CD14-positive monocyte (primary cell): ENCODE results near the gene MAIP1. TPM values are rescaled to one million over a fixed set of nuclear protein-coding genes. Genes with fewer than 3 reads are reported as not detected.

Experiments used
- DNase-seq, 3 donors: peaks; one replicate each; pipeline ENCODE4 v3.0.0-alpha.2; 2011 to 2022
- H2AFZ ChIP-seq: 2 replicates; pipeline ENCODE4 v1.6.0; 2012; ENCODE audit warnings: mild to moderate bottlenecking, low read depth, low read length, inconsistent platforms; ENCODE audit not compliant: insufficient read depth, poor library complexity, severe bottlenecking
- H3K27ac ChIP-seq, 2 donors: 1 replicate in 1 of 2; 2 replicates in 1 of 2; pipeline ENCODE4 v1.5.1; 2012 to 2013; ENCODE audit warnings: low read length in 2 of 2, control low read depth in 1 of 2, inconsistent platforms in 1 of 2, low read depth in 1 of 2, mild to moderate bottlenecking in 1 of 2
- H3K27me3 ChIP-seq, 2 donors: one replicate each; pipeline versions ENCODE4 v1.6.0 to v1.6.1; 2011 to 2013; ENCODE audit warnings: low read length in 2 of 2; ENCODE audit not compliant: control insufficient read depth in 2 of 2, insufficient read depth in 2 of 2
- H3K36me3 ChIP-seq, 2 donors: replicated peaks in 1 of 2; 1 replicate in 1 of 2; 2 replicates in 1 of 2; pipeline versions ENCODE4 v1.5.1 to v1.6.1; 2012 to 2013; ENCODE audit warnings: low read length in 2 of 2, control low read depth in 1 of 2, inconsistent platforms in 1 of 2, mild to moderate bottlenecking in 1 of 2; ENCODE audit not compliant: insufficient read depth in 2 of 2, control insufficient read depth in 1 of 2
- H3K4me1 ChIP-seq, 2 donors: 1 replicate in 1 of 2; 2 replicates in 1 of 2; pipeline versions ENCODE4 v1.5.1 to v1.6.1; 2012 to 2013; ENCODE audit warnings: low read length in 2 of 2, control low read depth in 1 of 2, inconsistent platforms in 1 of 2, mild to moderate bottlenecking in 1 of 2, moderate library complexity in 1 of 2; ENCODE audit not compliant: insufficient read depth in 2 of 2, control insufficient read depth in 1 of 2
- H3K4me2 ChIP-seq: replicated peaks from 2 replicates; pipeline ENCODE3; 2012; ENCODE audit warnings: low read length, moderate library complexity, mild to moderate bottlenecking; ENCODE audit not compliant: poor library complexity, severe bottlenecking; ENCODE audit errors: extremely low read depth
- H3K4me3 ChIP-seq, 3 experiments: fragments of 200-600 bp in 1 of 3; sonication (generic) in 1 of 3; replicated peaks in 1 of 3; 1 replicate in 2 of 3; 2 replicates in 1 of 3; pipeline ENCODE4 v1.5.1; 2011 to 2013; ENCODE audit warnings: low read length in 3 of 3, mild to moderate bottlenecking in 3 of 3, control low read depth in 2 of 3, low read depth in 2 of 3, inconsistent platforms in 1 of 3, moderate library complexity in 1 of 3
- H3K79me2 ChIP-seq: 2 replicates; pipeline ENCODE4 v1.6.0; 2012; ENCODE audit warnings: mild to moderate bottlenecking, control low read depth, inconsistent platforms, low read length, moderate library complexity; ENCODE audit not compliant: insufficient read depth
- H3K9ac ChIP-seq: 2 replicates; pipeline ENCODE4 v1.6.0; 2017; ENCODE audit warnings: low read length, mild to moderate bottlenecking; ENCODE audit not compliant: insufficient read depth, poor library complexity, severe bottlenecking
- H3K9me3 ChIP-seq, 2 donors: replicated peaks in 1 of 2; 1 replicate in 1 of 2; 2 replicates in 1 of 2; pipeline versions ENCODE4 v1.5.1 to v1.6.1; 2012 to 2013; ENCODE audit warnings: low read length in 2 of 2, control low read depth in 1 of 2; ENCODE audit not compliant: control insufficient read depth in 1 of 2, insufficient read depth in 1 of 2
- H4K20me1 ChIP-seq: 2 replicates; pipeline ENCODE4 v1.6.0; 2012; ENCODE audit warnings: mild to moderate bottlenecking, low read length, control low read depth, moderate library complexity; ENCODE audit not compliant: insufficient read depth
- H3K27ac Mint-ChIP-seq, 7 donors: one replicate each; pipeline ENCODE4 v1.8.0; 2020; ENCODE audit warnings: mild to moderate bottlenecking in 7 of 7, mixed read lengths in 7 of 7, moderate library complexity in 6 of 7, inconsistent platforms in 2 of 7
- H3K27me3 Mint-ChIP-seq, 3 donors: one replicate each; pipeline ENCODE4 v1.8.0; 2021 to 2022; ENCODE audit warnings: low read depth in 3 of 3, mild to moderate bottlenecking in 3 of 3, mixed read lengths in 3 of 3, moderate library complexity in 3 of 3, inconsistent platforms in 1 of 3
- H3K36me3 Mint-ChIP-seq, 2 donors: one replicate each; pipeline ENCODE4 v1.8.0; 2020; ENCODE audit warnings: mixed read lengths in 2 of 2, inconsistent platforms in 1 of 2, mild to moderate bottlenecking in 1 of 2
- H3K4me1 Mint-ChIP-seq: one replicate; pipeline ENCODE4 v1.8.0; 2020; ENCODE audit warnings: mild to moderate bottlenecking, mixed read lengths
- H3K4me3 Mint-ChIP-seq, 2 donors: one replicate each; pipeline ENCODE4 v1.8.0; 2020; ENCODE audit warnings: mild to moderate bottlenecking in 2 of 2, mixed read lengths in 2 of 2, moderate library complexity in 1 of 2
- H3K9me3 Mint-ChIP-seq, 7 donors: one replicate each; pipeline ENCODE4 v1.8.0; 2020 to 2022; ENCODE audit warnings: mixed read lengths in 7 of 7, mild to moderate bottlenecking in 6 of 7, moderate library complexity in 6 of 7, inconsistent platforms in 2 of 7
- CTCF ChIP-seq: fragments of 200-600 bp; IDR thresholded peaks from one replicate; pipeline ENCODE4 v1.8.0; 2022; ENCODE audit warnings: antibody characterized with exemption, mild to moderate bottlenecking
- WGBS: methylation state at CpG from one replicate; pipeline ENCODE4 v1.1.5; 2013; ENCODE audit warnings: missing lambda C conversion rate; ENCODE audit not compliant: insufficient coverage; 5-methylcytosine and 5-hydroxymethylcytosine counted together
- intact Hi-C, 2 donors: fragments of 100-400 bp; cut with micrococcal nuclease; formaldehyde crosslinking; loops; one replicate each; pipeline versions ENCODE4 v1.15.0 to v1.15.1; 2023
- polyA plus RNA-seq, 3 donors: library from polyadenylated mRNA; depleted of rRNA in 1 of 3; unstranded in 2 of 3; stranded (reverse) in 1 of 3; fragments of 300-500 nt in 2 of 3; fragments of >200 nt in 1 of 3; fragmentation: Illumina TruSeq in 2 of 3; gene quantifications; 1 replicate in 2 of 3; 2 replicates in 1 of 3; pipeline ENCODE4 v1.2.3, GENCODE V29; 2012 to 2021

MAIP1 gene
- polyA plus RNA-seq, 3 donors, result 2.6 to 13.3 (median 7.6) TPM

DNA sequence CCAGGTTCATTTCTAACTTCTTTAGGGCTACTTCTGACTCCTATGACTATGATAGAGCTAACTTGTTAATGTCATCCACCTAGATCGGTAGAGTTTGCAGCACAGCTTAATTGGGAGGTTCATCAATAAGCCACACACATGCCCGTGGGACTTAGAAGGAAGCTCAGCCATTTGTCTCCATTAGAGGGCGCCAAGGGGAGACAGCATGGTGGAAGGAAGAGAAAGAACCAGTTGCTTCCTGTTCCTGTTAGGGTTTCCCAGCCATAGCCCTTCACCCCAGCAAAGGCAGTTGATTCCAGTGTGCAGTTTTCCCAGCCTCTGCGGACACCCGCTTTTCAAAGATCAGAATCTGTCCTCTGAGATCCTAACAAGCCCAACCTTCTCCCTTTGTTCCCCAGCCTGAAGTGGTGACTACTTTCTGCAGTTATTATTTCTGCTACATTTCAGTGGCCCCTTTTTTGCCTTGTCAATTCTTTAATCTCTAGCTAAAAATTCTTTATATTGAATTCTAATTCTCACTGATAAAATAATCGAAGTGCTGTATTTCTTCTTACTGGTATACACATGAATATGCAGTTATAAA is 30.3 kb downstream of the MAIP1 start:
- Mint-ChIP-seq H3K27ac (peak overlapping the region in 1 of 7 donors; percentile 18), H3K9me3 (peaks cover 0 to 6% (median 0%) of the 10 kb centered on the region in 7 donors), H3K4me1 (peaks cover 2% of the 10 kb centered on the region), H3K27me3 (peaks cover 0 to 3% (median 2%) of the 10 kb centered on the region in 3 donors), H3K36me3 (no peaks in the 10 kb centered on the region), H3K4me3 (no peak overlapping the region)
- Histone ChIP-seq H3K27me3 (no peaks in the 10 kb centered on the region), H3K4me3 (no peak overlapping the region), H3K36me3 (no peaks in the 10 kb centered on the region), H3K27ac (no peak overlapping the region), H2AFZ (peak overlapping the region; percentile 60), H4K20me1 (no peaks in the 10 kb centered on the region), H3K4me1 (no peaks in the 10 kb centered on the region), H3K9me3 (no peaks in the 10 kb centered on the region), H3K79me2 (no peaks in the 10 kb centered on the region), H3K4me2 (no peak overlapping the region), H3K9ac (no peak overlapping the region)
- intact Hi-C loops, result loop anchor here in 1 of 2 donors (10.0 kb wide), 1 partner anchor 719 kb away; no protein-coding TSS in a partner anchor
- peak; percentile 68 for TF ChIP-seq CTCF
- WGBS, result 100% methylated on average over 2 of the region's 6 CpGs
- peak; percentile 45 to 67 (median 48) for DNase-seq

DNA sequence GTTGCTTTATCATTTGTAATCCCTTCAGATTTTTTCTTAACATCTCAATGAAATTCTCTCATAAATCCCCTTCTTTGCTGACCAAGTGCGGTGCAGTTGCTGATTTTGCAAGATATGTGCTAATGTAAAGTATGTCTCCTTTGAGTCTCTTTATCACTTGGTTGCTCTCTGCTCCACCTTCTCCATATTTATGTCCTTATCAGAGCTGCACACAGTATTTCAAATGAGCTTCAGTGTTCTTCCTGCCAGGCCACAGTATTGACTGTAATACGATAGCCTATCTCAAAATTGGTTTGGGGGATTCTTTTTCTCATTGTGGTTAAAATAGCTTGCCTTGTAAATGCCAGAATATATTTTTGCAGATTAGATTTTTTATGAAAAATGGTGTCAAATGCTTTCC is 32.2 kb downstream of the MAIP1 start:
- Histone ChIP-seq H4K20me1 (no peaks in the 10 kb centered on the region), H3K9me3 (no peaks in the 10 kb centered on the region), H3K4me2 (no peak overlapping the region), H2AFZ (peak overlapping the region; percentile 26), H3K4me1 (no peaks in the 10 kb centered on the region), H3K9ac (no peak overlapping the region), H3K27me3 (no peaks in the 10 kb centered on the region), H3K36me3 (no peaks in the 10 kb centered on the region), H3K79me2 (no peaks in the 10 kb centered on the region), H3K4me3 (no peak overlapping the region), H3K27ac (no peak overlapping the region)
- DNase-seq, result no peak
- TF ChIP-seq CTCF, result no peak
- peaks cover 2% of the 10 kb centered on the region for H3K4me1 Mint-ChIP-seq
- H3K9me3 Mint-ChIP-seq, result peaks cover 0 to 6% (median 0%) of the 10 kb centered on the region in 7 donors
- H3K36me3 Mint-ChIP-seq, result no peaks in the 10 kb centered on the region
- intact Hi-C loops, result loop anchor here in 1 of 2 donors (10.0 kb wide), 1 partner anchor 717 kb away; no protein-coding TSS in a partner anchor
- H3K27ac Mint-ChIP-seq, result no peak overlapping the region
- no peak overlapping the region for H3K4me3 Mint-ChIP-seq
- H3K27me3 Mint-ChIP-seq, result peaks cover 0 to 3% (median 0%) of the 10 kb centered on the region in 3 donors
- no CpG with 5 or more reads among the region's 2 CpGs for WGBS
